Measurements from ENCODE around the gene DTYMK.

DTYMK gene

GRCh38 chr2:241703032-241703604 is 16.5 kb upstream of the DTYMK start:
- no peak for DNase-seq

GRCh38 chr2:241702155-241703031 is 15.8 kb upstream of the DTYMK start:
- peak; percentile 80 for DNase-seq

- peak; percentile 85 for DNase-seq
Observed at GRCh38 chr2:241701399-241702154, 15.0 kb upstream of the DTYMK start, which contains the start of gene ING5. Gene ING5 (plus strand): TSS chr2:241702039. CDS start chr2:241702066, 27 bp downstream.

GRCh38 chr2:241701149-241701398 is 14.5 kb upstream of the DTYMK start:
- DNase-seq: no peak

DNA sequence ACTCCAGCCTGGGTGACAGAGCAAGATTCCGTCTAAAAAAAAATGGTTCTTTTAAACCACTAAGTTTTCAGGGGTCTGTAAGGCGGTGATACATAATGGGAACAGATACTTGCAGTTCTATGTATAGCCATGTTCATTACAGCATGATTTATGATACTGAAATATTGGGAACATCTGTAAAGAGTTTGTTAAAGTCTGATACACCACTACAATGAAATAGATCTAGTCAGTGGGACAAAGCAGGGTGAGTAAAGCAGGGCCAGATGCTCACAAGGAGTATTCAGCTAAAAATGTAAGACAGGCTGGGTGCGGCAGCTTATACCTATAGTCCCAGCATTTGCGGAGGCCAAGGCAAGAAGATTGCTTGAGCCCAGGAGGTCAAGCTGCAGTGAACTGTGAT is 9.0 kb upstream of the DTYMK start:
- no peak for DNase-seq

DNA sequence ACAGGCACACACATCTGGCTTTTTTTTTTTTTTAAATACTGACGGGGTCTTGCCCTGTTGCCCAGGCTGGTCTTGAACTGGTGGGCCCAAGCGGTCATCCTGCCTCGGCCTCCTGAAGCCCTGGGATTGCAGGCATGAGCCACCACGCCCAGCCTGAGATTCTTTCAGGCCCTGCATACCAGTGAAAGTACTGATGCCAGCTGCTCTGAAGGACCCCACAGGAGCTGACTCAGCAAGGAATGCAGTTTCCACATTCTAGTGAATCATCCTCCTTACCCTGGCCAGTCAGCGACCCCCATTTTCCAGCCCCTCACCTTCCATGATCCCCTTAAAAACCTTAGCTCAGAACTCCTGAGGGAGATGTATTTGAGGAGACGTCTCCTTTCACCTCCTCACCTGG is 5.8 kb upstream of the DTYMK start:
- peak; percentile 85 for DNase-seq

DNA sequence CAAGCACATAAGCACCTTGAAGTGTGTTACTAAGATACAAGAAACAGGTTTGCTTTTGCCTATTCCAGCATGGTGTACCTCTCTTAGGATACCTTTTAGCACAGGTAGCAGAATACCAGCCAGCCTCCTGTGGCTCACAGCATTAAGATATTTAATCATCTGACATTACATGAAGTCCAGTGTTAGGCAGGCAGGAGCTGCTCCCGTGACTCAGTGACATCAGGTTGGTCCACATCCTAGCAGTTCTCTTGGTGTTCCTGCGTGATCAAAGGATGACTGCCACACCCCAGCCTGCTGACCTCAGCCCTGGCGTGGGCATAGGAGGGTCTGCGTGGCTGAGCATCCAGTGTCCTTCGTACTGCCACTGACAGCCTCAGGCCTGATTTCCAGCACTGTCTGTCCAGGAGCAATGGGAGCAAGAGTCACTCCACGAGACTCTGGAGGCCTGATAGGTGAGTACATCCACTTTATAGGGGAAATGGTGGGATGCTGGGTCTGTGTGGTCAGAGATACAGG is 3.6 kb upstream of the DTYMK start:
- no peak for DNase-seq

- DNase-seq: no peak
Observed at GRCh38 chr2:241689306-241689705, 2.7 kb upstream of the DTYMK start.

- DNase-seq: no peak
Observed at GRCh38 chr2:241686324-241686649, 328 bp downstream of the DTYMK start.

GRCh38 chr2:241680827-241681599 is 5.6 kb downstream of the DTYMK start:
- DNase-seq: peak; percentile 85

DNA sequence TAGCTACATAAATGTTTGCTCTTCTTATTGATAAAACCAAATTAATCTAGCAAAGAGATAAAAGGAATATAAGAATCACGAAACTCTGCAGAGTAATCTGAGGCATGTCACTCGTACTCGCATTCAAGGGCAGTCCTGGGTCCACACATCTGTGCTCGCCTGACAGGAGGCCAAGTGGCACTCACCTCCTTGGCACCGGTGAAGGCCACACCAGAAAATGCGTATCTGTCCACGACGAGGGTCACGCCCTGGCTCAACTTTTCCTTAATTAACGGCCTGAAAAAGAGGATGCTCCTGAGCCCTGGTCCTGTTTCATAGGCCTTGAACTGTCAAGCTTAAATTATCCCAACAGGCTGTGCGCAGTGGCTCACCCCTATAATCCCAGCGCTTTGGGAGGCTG is 6.6 kb downstream of the DTYMK start:
- DNase-seq: no peak

- DNase-seq: no peak
Observed at GRCh38 chr2:241678784-241679540, 7.7 kb downstream of the DTYMK start.

- DNase-seq: no peak
Observed at GRCh38 chr2:241678307-241678706, 8.3 kb downstream of the DTYMK start.

- no peak for DNase-seq
Observed at GRCh38 chr2:241677392-241677791, 9.2 kb downstream of the DTYMK start.

DNA sequence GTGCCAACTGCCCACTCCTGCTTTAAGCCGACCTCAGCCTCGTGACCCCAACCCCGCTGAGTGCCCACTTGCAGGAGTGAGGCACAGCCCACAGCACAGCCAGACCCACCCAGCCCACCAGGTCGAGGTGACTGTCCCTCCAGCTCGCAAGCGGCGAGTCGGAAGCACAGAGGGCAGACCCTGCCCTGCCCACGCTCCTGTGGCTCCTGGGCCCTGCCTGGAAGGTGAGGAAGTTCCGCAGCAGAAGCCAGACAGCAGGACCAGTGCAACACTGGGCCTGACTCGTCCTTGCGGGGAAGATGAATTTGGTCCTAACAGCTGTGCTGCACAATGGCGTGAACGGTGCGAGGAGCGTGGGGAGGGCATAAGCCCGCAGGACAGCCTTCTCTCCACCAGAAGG is 9.9 kb downstream of the DTYMK start:
- no peak for DNase-seq

DNA sequence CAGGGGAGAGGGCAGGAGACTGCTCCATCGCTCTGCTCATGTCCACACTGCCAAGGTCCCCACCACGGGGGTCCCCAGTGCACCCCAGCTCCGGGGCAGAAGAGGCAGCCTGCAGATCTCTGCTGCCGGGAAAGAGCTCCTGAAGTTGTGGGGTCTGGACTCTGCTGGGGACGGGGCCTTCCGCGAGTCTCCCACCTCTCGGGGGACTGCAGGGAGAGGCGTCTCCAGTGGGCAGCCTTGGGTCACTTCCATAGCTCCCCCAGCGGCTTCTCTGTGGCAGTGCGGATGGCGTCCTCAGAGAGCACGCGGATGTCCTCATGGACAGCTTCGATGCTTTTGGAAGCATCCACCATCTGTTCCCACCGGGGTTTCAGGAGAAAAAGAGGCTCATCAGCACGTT is 10.7 kb downstream of the DTYMK start:
- DNase-seq: no peak

- no peak for DNase-seq
Observed at GRCh38 chr2:241673797-241674725, 12.6 kb downstream of the DTYMK start.

GRCh38 chr2:241673189-241673663 is 13.4 kb downstream of the DTYMK start:
- no peak for DNase-seq

- DNase-seq: no peak
Observed at GRCh38 chr2:241672243-241673188, 14.1 kb downstream of the DTYMK start.
